Spleen (tissue), 7 donors: ENCODE results near the gene PARVA.

Source experiments
- POLR2A ChIP-seq, 3 donors: fragments of 450-650 bp; IDR thresholded peaks; one replicate each; pipeline ENCODE4 v1.5.1; 2017; ENCODE audit warnings: antibody characterized with exemption in 3 of 3, mild to moderate bottlenecking in 1 of 3
- POLR2AphosphoS5 ChIP-seq, 3 donors: sonication (generic); formaldehyde crosslinking; IDR thresholded peaks; one replicate each; pipeline ENCODE4 v1.5.1; 2017; ENCODE audit warnings: antibody characterized with exemption in 3 of 3
- TF ChIP-seq, protein P1 (sequence below), 11 experiments: fragments of 200-600 bp in 7 of 11; fragments of 450-650 bp in 4 of 11; sonication (generic) in 4 of 11; IDR thresholded peaks in 8 of 11; conservative IDR thresholded peaks in 3 of 11; 1 replicate in 7 of 11; 2 replicates in 4 of 11; pipeline versions ENCODE4 v1.4.0 to v1.8.0; 2016 to 2021; ENCODE audit warnings: antibody characterized with exemption in 11 of 11, inconsistent platforms in 4 of 11, mild to moderate bottlenecking in 1 of 11
- donor health status: DM: no; HTN: no; CAD: no; lungs with moderate emphysema.
- donor health status: DM: no; HTN: no; CAD: no.
- donor health status: DM: no; HTN: no; CAD: no.

DNA sequence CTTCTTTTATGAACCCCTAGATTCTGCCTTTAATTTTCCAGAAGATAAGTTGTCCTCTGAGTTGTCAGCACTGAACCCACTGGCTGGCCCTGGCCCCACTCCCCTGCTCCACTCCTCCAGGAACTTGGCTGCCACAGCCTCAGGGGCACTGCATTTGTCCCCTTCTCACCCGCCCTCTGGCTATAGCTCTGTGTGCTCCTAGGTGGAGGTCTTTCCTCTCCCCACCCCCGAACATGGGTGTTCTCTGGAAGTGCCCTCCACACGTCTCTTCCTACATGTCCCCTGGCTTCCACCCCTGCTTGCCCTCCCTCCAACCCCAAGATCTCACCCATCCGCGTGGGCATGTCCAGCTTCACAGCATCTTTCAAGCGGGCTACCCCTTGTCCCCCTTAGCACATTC, 159.2 kb downstream of the PARVA start:
- TF ChIP-seq, protein P1, sequence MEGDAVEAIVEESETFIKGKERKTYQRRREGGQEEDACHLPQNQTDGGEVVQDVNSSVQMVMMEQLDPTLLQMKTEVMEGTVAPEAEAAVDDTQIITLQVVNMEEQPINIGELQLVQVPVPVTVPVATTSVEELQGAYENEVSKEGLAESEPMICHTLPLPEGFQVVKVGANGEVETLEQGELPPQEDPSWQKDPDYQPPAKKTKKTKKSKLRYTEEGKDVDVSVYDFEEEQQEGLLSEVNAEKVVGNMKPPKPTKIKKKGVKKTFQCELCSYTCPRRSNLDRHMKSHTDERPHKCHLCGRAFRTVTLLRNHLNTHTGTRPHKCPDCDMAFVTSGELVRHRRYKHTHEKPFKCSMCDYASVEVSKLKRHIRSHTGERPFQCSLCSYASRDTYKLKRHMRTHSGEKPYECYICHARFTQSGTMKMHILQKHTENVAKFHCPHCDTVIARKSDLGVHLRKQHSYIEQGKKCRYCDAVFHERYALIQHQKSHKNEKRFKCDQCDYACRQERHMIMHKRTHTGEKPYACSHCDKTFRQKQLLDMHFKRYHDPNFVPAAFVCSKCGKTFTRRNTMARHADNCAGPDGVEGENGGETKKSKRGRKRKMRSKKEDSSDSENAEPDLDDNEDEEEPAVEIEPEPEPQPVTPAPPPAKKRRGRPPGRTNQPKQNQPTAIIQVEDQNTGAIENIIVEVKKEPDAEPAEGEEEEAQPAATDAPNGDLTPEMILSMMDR (IDR thresholded peaks at IDR 0.05 in 8 of 11, conservative IDR thresholded peaks at IDR 0.05 in 3 of 11) = no peak
- TF ChIP-seq POLR2AphosphoS5 (IDR thresholded peaks at IDR 0.05) (no peak), POLR2A (IDR thresholded peaks at IDR 0.05) (no peak)
